Measurements from ENCODE around the gene CDC7. TPM values are rescaled to one million over a fixed set of nuclear protein-coding genes. Genes with fewer than 3 reads are reported as not detected.

The CDC7 gene
- total RNA-seq, 4 donors from 2014 or later, result 0.71 to 2.8 (median 1.1) TPM

DNA sequence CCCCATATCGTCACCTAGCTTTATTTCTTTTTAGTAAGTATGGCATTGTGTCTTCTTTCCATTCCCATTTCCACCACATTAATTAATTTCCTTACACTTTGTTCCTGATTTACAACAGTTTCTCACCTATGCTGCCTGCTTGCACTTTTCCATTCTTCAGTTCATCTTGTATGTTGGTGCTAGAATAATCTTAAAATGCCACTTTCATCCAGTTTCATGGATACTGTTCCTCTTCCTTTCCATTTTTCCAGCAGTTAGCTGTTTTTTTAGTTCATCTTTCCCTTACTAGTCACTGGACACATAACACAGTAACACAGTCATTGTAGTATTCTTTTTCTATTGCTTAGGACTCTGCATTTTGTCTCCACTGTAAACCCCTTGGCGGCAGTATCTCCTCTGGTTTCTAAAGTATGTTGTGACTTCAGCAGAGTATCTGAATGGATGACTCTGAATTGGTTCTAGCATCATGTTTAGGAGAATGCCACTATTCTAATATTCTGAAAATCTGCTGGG, 2.1 kb downstream of the CDC7 start:
- Histone ChIP-seq H3K36me3 (no peaks in the 10 kb centered on the region), H3K9me3 (no peaks in the 10 kb centered on the region), H3K27me3 (no peaks in the 10 kb centered on the region), H3K4me3 (no peak overlapping the region), H3K27ac (replicated peaks in 1 of 4) (no peak overlapping the region), H3K4me1 (peaks cover 17 to 19% (median 17%) of the 10 kb centered on the region in 4 donors)
- 69% methylated on average over 2 of the region's 2 CpGs for WGBS
- intact Hi-C loops (cut with DNase I), result loop anchor here (5.0 to 10.0 kb wide), 2 partner anchors 220 to 792 kb away; partner anchors contain the start of genes GLMN and RPAP2
- TF ChIP-seq POLR2A (IDR thresholded peaks at IDR 0.05; ENCODE audit: low read depth) (no peak), EP300 (IDR thresholded peaks at IDR 0.05) (no peak), POLR2AphosphoS5 (IDR thresholded peaks at IDR 0.05) (no peak)
- TF ChIP-seq, protein P1, sequence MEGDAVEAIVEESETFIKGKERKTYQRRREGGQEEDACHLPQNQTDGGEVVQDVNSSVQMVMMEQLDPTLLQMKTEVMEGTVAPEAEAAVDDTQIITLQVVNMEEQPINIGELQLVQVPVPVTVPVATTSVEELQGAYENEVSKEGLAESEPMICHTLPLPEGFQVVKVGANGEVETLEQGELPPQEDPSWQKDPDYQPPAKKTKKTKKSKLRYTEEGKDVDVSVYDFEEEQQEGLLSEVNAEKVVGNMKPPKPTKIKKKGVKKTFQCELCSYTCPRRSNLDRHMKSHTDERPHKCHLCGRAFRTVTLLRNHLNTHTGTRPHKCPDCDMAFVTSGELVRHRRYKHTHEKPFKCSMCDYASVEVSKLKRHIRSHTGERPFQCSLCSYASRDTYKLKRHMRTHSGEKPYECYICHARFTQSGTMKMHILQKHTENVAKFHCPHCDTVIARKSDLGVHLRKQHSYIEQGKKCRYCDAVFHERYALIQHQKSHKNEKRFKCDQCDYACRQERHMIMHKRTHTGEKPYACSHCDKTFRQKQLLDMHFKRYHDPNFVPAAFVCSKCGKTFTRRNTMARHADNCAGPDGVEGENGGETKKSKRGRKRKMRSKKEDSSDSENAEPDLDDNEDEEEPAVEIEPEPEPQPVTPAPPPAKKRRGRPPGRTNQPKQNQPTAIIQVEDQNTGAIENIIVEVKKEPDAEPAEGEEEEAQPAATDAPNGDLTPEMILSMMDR (IDR thresholded peaks at IDR 0.05), result no peak
- DNase-seq (ENCODE audit: extremely low spot score), result no peak

DNA sequence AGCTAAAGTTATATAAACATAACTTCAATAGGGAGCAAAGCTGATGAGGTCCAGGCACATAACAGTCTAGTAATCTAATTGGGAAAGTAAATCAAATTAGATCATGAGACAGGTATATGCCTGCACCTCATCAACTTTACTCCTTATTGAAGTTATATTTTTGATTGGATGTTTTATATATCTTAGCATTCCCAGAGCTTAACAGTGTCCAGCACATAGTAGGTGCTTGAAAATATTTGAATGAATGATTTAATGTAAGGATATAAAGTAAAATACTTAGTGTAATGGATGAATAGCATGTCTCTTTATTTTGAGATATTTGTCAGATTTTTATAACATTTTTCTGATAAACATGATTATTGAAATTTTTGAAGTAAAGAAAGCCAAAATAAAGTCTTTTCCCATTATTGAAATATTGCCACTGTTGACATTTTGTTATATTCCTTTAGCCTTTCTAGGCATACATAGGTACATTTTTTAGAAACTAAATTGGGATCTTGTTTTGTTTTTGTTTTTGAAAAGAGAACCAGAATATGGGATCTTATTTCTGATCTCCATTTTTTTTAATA, 2.8 kb downstream of the CDC7 start:
- intact Hi-C loops (cut with DNase I), result loop anchor here (5.0 to 10.0 kb wide), 2 partner anchors 221 to 791 kb away; partner anchors contain the start of genes GLMN and RPAP2
- no peak for TF ChIP-seq POLR2AphosphoS5 (IDR thresholded peaks at IDR 0.05)
- TF ChIP-seq, protein P1 (IDR thresholded peaks at IDR 0.05), result no peak
- TF ChIP-seq EP300 (IDR thresholded peaks at IDR 0.05), result no peak
- no peak for TF ChIP-seq POLR2A (IDR thresholded peaks at IDR 0.05; ENCODE audit: low read depth)
- Histone ChIP-seq H3K27ac (replicated peaks in 1 of 4) (no peak overlapping the region), H3K9me3 (no peaks in the 10 kb centered on the region), H3K4me1 (peaks cover 17 to 19% (median 17%) of the 10 kb centered on the region in 4 donors), H3K27me3 (no peaks in the 10 kb centered on the region), H3K36me3 (no peaks in the 10 kb centered on the region), H3K4me3 (no peak overlapping the region)
- DNase-seq (ENCODE audit: extremely low spot score), result no peak

DNA sequence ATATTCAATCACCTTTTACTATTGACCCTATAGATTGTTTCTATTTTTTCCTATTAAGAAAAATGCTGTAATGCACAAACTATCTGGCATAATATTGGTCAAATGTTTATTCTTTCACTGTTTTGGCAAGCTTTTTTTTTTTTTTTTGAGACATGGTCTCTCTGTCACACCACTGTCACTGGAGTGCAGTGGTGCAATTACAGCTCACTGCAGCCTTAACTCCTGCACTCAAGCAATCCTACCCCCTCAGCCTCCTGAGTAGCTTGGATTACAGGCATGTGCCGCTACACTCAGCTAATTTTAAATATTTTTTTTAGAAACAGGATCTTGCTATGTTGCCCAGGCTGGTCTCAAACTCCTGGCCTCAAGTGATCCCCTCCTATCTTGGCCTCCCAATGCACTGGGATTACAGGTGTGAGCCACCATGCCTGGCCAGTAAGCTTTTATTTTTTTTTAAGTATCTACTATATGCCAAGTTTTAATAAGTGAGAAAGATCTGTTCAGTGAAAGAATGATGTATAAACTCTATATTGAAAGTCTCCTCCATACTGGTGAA, 3.4 kb downstream of the CDC7 start:
- Histone ChIP-seq H3K36me3 (no peaks in the 10 kb centered on the region), H3K27ac (replicated peaks in 1 of 4) (no peak overlapping the region), H3K4me3 (no peak overlapping the region), H3K9me3 (no peaks in the 10 kb centered on the region), H3K27me3 (no peaks in the 10 kb centered on the region), H3K4me1 (peaks cover 17 to 19% (median 17%) of the 10 kb centered on the region in 4 donors)
- WGBS, result 100% methylated on average over 1 of the region's 1 CpG
- no peak for DNase-seq (ENCODE audit: extremely low spot score)
- TF ChIP-seq POLR2AphosphoS5 (IDR thresholded peaks at IDR 0.05) (no peak), EP300 (IDR thresholded peaks at IDR 0.05) (no peak), POLR2A (IDR thresholded peaks at IDR 0.05; ENCODE audit: low read depth) (no peak)
- TF ChIP-seq, protein P1 (IDR thresholded peaks at IDR 0.05), result no peak
- intact Hi-C loops (cut with DNase I), result loop anchor here (5.0 to 10.0 kb wide), 2 partner anchors 222 to 791 kb away; partner anchors contain the start of genes GLMN and RPAP2

DNA sequence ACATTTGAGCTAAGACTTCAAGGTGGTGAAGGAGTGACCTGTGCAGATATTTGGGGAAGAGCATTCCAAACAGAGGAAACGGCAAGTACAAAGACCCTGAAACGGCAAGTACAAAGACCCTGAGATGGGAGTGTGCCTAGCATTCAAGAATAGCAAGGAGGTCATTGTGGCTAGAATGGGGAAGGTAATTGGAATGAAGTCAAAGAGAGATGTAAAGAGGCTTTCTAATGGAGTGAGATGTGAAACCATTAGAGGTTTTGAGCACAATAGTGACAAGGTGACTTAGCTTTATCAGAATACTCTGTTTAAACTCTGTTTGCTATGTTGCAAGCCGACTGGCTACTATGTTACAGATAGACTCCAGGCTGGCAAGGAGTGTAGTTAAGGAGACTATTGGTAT, 4.4 kb downstream of the CDC7 start:
- no peak for DNase-seq (ENCODE audit: extremely low spot score)
- H3K36me3 ChIP-seq, result no peaks in the 10 kb centered on the region
- 83% methylated on average over 3 of the region's 3 CpGs for WGBS
- H3K27ac ChIP-seq (replicated peaks in 1 of 4), result no peak overlapping the region
- H3K27me3 ChIP-seq, result no peaks in the 10 kb centered on the region
- peaks cover 13 to 15% (median 14%) of the 10 kb centered on the region in 4 donors for H3K4me1 ChIP-seq
- no peak overlapping the region for H3K4me3 ChIP-seq
- intact Hi-C loops (cut with DNase I), result loop anchor here (10.0 kb wide), 1 partner anchor 790 kb away; the partner anchor contains the start of genes GLMN and RPAP2
- no peak for TF ChIP-seq EP300 (IDR thresholded peaks at IDR 0.05)
- TF ChIP-seq POLR2AphosphoS5 (IDR thresholded peaks at IDR 0.05), result no peak
- no peaks in the 10 kb centered on the region for H3K9me3 ChIP-seq

DNA sequence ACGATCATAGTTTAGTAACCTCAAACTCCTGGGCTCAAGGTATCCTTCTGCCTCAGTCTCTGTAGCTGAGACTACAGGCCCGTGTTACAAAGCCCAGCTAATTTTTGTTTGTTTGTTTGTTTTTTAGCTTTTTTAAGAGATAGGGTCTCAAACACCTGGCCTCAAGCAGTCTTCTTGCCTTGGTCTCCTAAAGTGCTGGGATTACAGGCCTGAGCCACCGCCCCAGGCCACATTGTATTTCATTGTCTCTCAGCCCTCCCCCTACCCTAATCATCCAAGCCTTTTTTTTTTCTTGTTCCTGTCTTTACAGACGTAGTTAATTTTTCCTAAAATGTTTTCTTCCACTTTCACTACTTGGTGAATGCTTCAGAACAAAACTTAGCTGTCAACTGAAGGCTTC, 5.4 kb downstream of the CDC7 start:
- Histone ChIP-seq H3K4me1 (peaks cover 9 to 11% (median 10%) of the 10 kb centered on the region in 4 donors), H3K4me3 (no peak overlapping the region), H3K27ac (replicated peaks in 1 of 4) (no peak overlapping the region), H3K36me3 (no peaks in the 10 kb centered on the region), H3K9me3 (no peaks in the 10 kb centered on the region), H3K27me3 (no peaks in the 10 kb centered on the region)
- 81% methylated on average over 4 of the region's 4 CpGs for WGBS
- no peak for TF ChIP-seq POLR2AphosphoS5 (IDR thresholded peaks at IDR 0.05)
- no peak for TF ChIP-seq EP300 (IDR thresholded peaks at IDR 0.05)
- no peak for TF ChIP-seq POLR2A (IDR thresholded peaks at IDR 0.05; ENCODE audit: low read depth)
- TF ChIP-seq, protein P1 (IDR thresholded peaks at IDR 0.05), result no peak
- no peak for DNase-seq (ENCODE audit: extremely low spot score)
- intact Hi-C loops (cut with DNase I), result loop anchor here (10.0 kb wide), 1 partner anchor 789 kb away; the partner anchor contains the start of genes GLMN and RPAP2

All from esophagus muscularis mucosa (tissue), 4 donors.